CD4-positive, alpha-beta T cell treated with Interleukin-4 for 1 hour (primary cell): ENCODE results near the gene YARS2.

Experiments
- DNase-seq, 2 donors: peaks; one replicate each; pipeline ENCODE4 v3.0.0-alpha.2; 2020 to 2022

Gene YARS2

DNA sequence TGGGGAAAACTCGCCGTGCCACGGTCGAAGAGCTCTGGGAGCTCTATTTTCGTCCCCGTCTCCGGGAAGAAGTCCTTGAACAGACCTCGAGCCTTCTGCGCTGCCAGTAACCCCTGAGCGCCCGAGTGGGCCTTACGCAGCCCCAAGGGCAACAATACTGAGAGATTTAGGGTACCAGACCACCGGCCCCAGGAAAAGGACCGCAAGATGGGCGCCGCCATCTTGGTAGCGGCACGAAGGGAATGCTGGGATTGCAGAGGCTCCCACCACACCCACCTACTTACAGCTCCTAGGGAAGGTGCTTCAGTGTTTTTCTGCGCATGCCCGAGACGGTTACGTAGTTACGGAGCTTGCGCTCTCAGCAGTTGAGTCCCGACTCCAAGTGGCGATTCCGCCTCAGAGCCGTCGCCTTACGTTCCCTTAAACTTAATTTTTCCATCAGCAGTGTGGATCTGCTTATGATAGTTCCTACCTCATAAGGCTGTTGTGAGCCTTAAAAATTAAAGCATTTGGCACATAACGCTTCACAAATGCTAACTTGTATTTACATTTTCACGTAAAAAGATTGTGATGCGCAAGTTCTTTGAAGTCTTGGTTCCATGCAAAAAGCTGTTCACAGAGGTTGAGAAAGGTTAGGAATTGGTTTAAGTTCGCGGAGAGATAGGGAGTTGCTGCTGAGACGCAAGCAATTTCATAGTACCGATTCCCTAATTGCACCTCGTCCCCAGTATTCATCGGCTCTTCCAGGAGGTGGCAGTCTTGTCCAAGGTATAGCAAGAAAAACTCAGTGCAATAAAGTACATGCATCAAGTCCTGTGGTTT is at the start of gene YARS2:
Gene YARS2, minus strand, starts transcription at position 244 of the 822 bp plus-strand sequence. Its CDS starts 23 bp downstream, at position 221.
- peak; percentile 92 to 93 for DNase-seq

DNA sequence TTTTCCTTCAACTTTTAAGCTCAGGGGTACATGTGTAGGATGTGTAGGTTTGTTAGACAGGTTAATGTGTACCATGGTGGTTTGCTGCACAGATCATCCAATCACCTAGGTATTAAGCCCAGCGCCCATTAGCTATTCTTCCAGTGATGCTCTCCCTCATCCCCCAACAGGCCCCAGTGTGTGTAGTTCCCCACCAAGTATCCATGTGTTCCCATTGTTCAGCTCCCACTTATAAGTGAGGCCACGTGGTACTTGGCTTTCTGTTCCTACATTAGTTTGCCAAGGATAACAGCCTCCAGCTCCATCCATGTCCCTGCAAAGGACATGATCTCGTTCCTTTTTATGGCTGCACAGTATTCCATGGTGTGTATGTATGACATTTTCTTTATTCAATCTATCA is 48.6 kb upstream of the YARS2 start:
- DNase-seq: no peak

GRCh38 chr12:32801269-32801980 is 45.7 kb upstream of the YARS2 start:
- no peak for DNase-seq

GRCh38 chr12:32794281-32794680 is 38.6 kb upstream of the YARS2 start:
- no peak for DNase-seq

GRCh38 chr12:32789916-32790315 is 34.2 kb upstream of the YARS2 start:
- no peak for DNase-seq

DNA sequence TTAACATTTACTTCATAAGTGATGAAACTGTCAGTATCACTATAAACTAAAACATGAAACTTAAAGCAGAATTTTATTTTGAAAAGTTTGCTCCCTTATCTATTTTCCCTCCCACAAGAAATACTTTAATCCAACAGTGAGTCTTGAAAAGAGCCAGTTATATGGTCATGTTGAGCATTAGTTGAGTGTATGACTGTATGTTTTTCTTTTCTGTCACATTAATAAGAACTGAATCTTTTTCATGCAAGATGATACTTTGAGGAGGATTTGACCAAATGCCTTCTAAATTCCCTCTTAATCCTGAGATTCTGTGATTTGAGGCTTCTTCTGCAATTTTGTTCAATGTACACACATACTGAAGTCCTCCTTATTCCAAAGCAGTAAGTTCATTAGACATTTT is 33.7 kb upstream of the YARS2 start:
- DNase-seq: no peak

DNA sequence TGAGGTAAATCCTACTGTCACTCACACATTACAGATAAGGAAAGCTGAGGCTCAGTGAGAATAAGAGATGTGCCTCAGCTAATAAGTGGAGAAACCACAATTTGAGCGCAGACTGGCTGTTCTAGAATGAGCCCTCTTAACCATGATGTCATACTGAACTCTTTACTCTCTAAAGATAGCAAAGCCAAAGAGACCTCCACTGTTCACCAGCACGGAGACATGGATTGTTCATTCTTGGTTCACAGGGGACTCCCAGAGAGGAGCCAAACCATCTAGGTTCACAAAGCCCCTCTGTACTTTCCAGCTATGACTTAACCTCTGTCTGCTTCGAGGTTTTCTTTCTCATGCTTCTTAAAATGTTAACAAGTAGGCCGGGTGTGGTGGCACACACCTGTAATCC is 32.7 kb upstream of the YARS2 start:
- no peak for DNase-seq

GRCh38 chr12:32785557-32785956 is 29.9 kb upstream of the YARS2 start:
- DNase-seq: no peak

GRCh38 chr12:32783029-32783428 is 27.3 kb upstream of the YARS2 start:
- DNase-seq: no peak

- no peak for DNase-seq
Measured at GRCh38 chr12:32780071-32780470, 24.4 kb upstream of the YARS2 start.

DNA sequence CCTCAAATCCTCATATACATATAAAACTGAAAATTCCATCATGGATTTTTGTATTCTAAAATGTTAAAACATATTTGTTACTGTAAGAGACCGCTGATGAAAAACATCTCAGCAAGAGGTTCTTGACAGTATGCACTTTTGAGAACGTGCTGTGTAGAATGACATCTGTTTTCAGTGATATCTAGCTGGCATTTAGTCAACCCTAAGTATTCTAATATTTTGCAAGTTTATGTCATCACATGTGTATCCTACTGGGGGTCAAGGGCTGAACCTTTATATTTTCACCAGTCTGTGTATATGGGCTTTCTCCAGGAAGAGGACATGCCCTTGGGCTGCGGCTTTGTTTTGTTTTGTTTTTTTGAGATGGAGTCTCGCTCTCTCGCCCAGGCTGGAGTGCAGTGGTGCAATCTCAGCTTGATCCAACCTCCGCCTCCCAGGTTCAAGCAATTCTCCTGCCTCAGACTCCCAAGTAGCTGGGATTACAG is 22.0 kb upstream of the YARS2 start:
- no peak for DNase-seq

DNA sequence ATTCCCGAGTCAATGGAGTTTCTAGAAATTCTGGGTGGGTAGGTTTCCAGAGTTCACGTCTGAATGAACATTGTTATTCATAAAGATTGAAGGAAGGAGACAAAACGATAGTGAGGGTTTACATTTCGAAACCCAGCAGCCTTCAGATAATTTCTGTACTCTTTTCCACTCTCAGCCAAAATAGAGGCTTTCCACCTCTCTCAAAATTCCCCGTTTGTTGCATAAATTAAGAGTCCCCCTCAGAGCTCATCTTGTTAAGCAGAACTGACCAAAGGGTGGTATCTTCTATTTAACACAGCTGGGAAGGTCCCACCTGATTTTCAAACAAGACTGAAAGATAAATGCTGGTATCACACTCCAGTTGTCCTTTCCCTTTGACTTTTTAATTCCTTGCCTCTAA is 21.5 kb upstream of the YARS2 start:
- DNase-seq: no peak

- no peak for DNase-seq
Measured at GRCh38 chr12:32776258-32776657, 20.6 kb upstream of the YARS2 start.

- no peak for DNase-seq
Measured at GRCh38 chr12:32773691-32774090, 18.0 kb upstream of the YARS2 start.

- no peak for DNase-seq
Measured at GRCh38 chr12:32770141-32770540, 14.4 kb upstream of the YARS2 start.

DNA sequence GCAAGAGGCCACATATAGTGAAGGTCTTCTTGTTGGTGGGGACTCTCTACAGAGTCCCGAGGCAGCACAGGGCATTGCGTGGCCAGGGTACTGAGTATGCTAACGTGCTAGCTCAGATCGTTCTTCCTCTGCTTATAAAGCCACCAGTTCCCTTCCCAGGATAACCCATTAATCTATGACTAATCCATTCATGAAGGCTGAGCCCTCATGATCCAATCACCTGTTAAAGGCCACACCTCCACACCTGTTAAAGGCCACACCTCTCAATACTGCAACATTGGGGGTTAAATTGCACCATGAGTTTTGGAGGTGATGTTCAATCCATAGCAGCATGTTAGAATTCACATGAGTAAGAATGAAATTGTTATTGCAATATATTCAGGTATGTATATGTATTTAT is 12.8 kb upstream of the YARS2 start:
- DNase-seq: no peak

- no peak for DNase-seq
Measured at GRCh38 chr12:32765906-32766305, 10.2 kb upstream of the YARS2 start.

GRCh38 chr12:32761716-32762115 is 6.0 kb upstream of the YARS2 start:
- no peak for DNase-seq

- DNase-seq: no peak
Measured at GRCh38 chr12:32757157-32757556, 1.5 kb upstream of the YARS2 start.

- DNase-seq: no peak
Measured at GRCh38 chr12:32756476-32757066, 874 bp upstream of the YARS2 start.

- DNase-seq: peak; percentile 67 to 76
Measured at GRCh38 chr12:32755051-32755653, 545 bp downstream of the YARS2 start.

DNA sequence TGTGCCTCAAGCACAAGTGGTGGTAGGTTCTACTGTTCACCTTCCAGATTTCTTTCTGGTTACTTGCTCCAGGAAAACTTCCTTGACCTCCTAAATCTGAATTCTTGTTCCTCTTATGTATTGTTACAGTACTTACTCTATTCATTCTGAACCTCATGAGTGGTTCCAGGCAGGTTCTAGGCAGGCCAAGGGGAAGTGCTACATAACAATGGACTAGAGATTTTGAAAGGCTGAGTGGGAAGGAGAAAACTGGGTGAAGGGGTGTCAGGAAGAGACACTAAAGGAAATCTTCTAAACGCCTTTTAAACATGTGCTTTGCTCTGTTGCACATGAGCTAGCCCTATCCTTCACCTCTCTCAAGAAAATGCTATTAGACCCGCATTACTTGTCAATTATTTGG is 1.6 kb downstream of the YARS2 start:
- DNase-seq: no peak

GRCh38 chr12:32753605-32754004 is 2.1 kb downstream of the YARS2 start:
- DNase-seq: no peak
